Measurements from ENCODE around the gene ERICH3.

Gene ERICH3

DNA sequence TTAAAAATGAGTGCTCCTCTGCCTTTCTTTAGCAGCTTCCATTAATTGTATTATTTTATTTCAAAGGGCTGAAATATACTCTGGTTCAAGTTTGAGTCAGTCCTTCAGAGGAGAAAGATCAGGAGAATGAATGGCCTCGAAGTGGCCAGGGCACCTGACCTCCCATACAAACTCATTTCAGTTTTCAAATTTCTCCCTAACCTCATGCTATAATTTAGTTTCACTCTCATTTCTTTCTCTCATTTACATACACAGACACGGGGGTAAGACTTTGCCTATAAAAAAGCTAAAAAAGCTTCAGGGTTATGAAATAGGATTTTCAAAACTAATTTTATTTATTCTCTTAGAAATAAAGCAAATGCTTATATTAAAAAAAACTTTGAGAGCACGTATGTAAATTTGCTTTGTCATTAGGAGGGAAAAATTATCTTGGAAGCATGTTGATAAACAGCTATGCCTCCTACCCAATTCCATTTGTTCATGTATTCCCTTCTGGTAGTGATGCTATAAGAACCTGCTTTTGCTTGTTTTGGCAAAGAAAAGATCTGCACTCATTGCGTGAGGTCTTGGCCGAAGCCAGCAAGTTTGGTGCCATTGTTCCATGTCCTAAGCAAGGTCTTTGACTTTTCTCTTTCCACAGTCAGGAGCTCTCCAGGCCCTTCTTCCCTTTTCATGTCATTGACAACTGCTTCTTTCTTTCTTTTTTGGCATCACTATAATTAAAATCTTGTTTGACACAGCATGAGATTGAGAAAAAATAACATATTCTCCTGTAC lies 80.8 kb downstream of the ERICH3 start:
- H3K27ac ChIP-seq: no peak overlapping the region
- DNase-seq (ENCODE audit: low read depth, low spot score): no peak

DNA sequence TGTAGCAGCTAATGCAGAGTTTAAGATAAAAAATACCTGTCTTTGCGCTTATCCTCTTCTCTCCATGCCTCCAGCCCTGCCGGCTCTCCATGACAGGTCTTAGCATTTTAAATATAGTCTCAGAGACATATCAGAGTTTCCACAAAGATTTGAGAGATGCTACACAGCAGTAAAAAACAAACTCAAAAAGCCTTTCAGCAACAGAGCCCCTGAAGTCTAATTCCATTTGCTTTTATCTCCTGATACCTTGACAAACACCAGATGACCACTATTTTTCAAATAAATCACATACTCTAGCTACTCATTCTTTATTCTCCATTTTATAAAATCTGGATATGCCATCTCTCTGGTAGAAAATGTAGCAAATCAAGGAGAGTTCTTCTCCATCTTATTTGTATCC lies 81.6 kb downstream of the ERICH3 start:
- no peak for DNase-seq (ENCODE audit: low read depth, low spot score)
- H3K27ac ChIP-seq: no peak overlapping the region

DNA sequence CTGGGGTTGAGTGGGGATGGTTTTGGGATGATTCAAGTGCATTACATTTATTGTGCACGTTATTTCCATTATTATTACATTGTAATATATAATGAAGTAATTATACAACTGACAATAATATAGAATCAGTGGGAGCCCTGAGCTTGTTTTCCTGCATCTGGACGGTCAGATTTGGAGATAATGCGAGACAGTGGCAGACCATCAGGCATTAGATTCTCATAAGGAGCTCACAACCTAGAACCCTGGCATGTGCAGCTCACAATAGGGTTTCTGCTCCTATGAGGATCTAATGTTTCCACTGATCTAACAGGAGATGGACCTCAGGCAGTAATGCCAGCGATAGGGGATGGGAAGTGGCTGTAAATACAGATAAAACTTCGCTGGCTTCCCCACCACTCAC lies 83.3 kb downstream of the ERICH3 start:
- DNase-seq (ENCODE audit: low read depth, low spot score): no peak
- no peak overlapping the region for H3K27ac ChIP-seq

DNA sequence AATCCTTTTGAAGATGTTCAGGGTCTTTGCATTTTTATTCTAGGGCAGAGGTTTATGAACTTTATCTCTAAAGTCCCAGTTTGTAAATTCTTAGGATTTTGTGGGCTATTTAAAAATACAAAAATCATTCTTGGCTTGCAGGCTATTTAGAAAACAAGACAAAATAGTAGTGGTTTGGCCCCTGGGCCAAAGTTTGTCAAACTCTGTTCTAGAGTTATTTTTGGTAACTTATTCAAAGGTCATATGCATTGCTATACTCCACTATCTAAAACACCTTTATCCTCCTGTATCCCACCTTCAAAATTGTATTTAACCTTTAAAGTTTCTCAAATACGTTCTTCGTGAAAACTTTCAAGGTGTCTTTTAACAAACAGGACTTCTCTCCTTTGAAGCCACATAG lies 85.7 kb downstream of the ERICH3 start:
- no peak for DNase-seq (ENCODE audit: low read depth, low spot score)
- no peak overlapping the region for H3K27ac ChIP-seq

DNA sequence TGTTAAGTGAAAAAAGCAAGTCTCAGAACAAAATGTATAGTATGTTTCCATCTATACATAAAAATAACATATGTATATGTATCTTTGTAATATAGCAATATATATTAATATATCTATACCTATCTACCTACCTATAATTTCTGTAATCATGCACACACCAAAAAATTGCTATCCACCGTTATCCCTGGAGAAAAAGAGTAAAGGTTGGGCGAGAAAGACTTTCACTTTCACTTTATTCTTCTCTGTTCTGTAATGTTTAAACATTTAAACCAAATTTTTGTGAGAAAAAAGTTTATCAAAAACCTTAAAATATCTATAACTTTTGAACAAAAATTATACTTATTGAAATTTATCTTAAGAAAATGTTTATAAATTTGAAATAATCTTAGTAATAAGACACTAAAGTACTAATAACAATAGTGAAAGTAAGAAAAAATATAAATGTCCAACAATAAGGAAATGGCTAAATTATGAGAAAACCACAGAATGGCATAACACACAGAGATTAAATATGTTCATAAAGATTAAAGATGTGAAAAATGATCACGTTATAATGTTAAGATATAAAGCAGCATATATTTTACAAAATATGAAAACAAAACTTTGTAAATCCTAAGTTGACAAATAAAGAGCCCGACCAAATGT lies 87.2 kb downstream of the ERICH3 start:
- no peak overlapping the region for H3K27ac ChIP-seq
- no peak for DNase-seq (ENCODE audit: low read depth, low spot score)

DNA sequence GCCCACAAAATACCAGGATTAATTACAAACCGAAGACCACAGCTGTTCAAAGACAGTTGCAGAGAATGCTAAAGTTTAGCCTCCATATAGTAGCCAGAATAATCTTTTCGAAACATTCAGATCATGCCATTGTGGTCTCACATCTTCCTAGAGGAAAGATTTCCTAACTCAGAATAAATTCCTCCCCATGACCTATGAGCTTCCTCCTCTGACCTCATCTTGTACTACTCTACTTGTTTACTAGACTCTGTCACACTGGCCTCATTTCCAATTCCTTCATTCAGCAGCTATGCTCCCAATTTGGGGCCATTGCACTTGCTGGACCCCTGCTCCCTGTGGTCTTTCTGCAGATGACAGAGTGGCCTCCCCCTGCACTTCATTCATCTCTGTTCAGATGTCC lies 89.4 kb downstream of the ERICH3 start:
- DNase-seq (ENCODE audit: low read depth, low spot score): no peak

DNA sequence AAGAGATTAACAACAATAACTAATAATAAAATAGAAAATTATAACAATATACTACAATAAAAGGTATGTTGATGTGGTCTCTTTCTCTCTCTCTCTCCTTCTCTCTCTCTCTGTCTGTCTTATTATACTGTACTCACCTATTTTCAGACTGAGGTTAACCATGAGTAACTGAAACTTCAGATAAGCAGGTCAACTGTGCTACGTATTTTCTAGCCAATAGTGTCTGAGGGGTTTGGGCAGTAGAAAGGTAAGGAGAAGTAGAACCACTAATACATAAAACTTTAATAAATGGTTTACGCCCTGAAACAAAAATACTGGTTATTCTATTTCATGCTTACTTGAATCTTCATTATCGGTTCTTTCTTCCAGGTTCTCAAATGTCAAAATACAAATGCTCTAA lies 90.2 kb downstream of the ERICH3 start:
- H3K27ac ChIP-seq: no peak overlapping the region
- DNase-seq (ENCODE audit: low read depth, low spot score): no peak

More for the DNA sequence above, 89.4 kb downstream of the ERICH3 start:
- H3K27ac ChIP-seq: no peak overlapping the region

DNA sequence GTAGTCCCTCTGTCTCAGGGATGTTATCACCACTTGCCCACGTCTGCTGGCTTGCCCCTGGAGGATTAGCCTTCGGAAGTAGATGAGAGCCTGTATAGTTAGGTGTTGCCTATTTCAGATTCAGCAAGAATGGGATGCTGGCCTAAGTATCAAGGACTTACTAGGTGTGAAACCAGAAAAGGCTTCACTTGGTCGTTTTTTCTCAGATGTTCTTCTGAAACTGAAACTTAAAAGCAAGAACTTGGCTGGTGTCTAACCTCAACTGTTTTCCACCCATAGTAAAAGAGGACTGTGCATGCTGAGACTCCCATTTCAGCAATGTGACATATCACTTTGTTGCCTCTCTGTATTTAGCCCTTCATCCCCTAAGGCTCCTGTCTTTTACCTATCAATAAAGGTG lies 94.2 kb downstream of the ERICH3 start:
- DNase-seq (ENCODE audit: low read depth, low spot score): no peak

DNA sequence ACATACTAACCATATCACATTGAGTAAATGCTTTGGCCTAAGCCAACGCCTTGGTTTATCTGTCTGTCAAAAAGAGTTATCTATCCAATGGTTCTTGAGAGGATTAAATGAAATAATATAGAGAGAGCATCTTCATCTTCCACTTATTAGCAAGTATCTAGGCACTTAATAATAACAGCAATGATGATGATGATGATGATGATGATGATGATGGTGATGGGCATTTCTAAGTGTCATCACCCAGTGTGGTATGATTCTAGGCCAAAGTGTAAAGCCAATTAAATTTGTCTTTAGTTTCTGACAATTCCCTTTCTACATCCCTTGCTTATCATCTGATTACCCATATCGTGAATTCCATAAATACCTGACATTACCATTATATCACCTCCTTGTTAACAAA lies 95.5 kb downstream of the ERICH3 start:
- no peak overlapping the region for H3K27ac ChIP-seq
- DNase-seq (ENCODE audit: low read depth, low spot score): no peak

More for the DNA sequence above, 94.2 kb downstream of the ERICH3 start:
- H3K27ac ChIP-seq: no peak overlapping the region

DNA sequence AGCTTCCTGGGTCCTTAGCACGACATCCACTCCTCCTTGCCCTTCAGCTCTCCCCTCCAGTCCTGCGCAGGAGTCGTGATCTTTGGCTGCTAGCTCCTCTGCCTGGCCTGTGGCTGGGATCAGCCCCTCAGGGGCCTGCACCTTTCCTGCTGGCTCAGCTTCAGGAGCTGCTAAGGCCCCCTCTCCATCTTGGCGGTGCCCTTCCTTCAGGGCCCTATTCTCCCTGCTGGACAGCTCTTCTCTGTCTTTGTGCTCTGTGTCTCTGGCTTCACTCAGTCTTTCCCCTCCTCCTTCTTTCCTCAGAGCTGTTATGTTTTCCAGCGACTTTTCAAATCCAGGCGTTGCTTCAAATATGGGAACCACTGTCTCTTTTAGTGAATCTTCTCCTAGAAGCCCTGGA lies 101.7 kb downstream of the ERICH3 start:
- H3K27ac ChIP-seq: no peak overlapping the region
- no peak for DNase-seq (ENCODE audit: low read depth, low spot score)

DNA sequence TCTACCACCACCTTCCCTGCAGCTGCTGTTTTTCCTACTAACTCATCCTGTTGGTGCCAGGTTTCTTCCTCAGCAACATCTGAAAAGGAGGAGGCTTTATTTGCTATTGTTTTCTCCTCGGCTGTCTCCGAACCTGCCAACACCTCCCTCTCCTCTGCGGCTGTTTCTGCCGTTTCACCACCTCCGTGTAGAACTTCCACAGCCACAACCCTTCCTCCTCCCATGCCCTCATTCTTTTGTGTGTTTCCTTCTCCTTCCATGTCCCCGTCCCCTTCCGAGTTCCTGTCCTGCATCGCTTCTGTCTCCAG lies 102.1 kb downstream of the ERICH3 start:
- no peak for DNase-seq (ENCODE audit: low read depth, low spot score)
- no peak overlapping the region for H3K27ac ChIP-seq

DNA sequence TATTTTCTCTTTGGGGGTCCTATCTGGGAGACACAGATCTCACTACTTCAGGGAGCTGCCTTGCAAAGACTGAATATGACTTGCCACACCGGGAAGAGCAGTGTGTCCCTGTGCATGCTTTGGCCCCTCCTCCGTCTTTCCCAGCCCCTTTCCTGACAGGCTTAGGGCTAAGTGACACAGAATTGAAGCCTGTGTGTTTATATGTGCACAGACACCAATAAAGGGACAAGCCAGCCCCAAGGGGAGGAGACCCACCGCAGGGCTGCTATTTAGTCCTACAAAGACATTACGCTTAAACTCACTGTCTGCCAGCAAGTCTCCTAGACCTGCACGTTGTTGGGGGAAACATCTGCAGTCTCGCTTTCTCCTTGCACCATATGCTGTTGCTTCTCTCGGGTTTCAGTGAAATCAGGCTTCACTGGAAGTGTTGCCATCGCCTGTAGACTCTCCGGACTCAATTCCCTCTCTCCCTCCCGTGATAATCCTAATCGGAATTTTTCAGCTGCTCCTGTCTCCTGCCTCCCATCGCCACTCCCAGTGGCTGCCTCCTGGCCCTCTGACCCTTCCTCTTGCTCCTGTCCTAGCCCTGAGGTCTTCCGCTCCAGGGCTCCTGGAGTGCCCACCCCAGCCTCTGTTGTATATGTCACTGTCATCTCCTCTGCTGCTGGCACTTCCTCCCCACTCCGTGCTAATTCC lies 102.6 kb downstream of the ERICH3 start:
- no peak for DNase-seq (ENCODE audit: low read depth, low spot score)

DNA sequence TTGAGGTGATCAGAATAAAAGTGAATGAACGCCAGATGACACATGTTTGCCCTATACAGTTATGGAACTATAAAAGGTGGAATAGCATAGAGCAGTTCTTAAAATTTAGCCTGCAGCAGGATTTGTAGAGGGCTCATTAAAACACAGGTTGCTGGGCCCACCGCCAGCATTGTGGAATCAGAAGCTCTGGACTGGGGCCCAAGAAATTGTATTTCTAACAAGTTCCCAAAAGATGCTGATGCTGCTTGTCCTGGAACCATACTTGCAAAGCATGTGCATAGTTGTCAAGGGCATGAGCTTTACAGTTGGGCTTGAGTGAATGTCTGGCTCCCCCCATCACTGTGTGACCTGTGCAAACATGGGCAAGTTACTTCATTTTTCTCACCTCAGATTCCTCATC lies 123.7 kb downstream of the ERICH3 start:
- no peak overlapping the region for H3K27ac ChIP-seq
- no peak for DNase-seq (ENCODE audit: low read depth, low spot score)

More for the DNA sequence above, 102.6 kb downstream of the ERICH3 start:
- no peak overlapping the region for H3K27ac ChIP-seq

DNA sequence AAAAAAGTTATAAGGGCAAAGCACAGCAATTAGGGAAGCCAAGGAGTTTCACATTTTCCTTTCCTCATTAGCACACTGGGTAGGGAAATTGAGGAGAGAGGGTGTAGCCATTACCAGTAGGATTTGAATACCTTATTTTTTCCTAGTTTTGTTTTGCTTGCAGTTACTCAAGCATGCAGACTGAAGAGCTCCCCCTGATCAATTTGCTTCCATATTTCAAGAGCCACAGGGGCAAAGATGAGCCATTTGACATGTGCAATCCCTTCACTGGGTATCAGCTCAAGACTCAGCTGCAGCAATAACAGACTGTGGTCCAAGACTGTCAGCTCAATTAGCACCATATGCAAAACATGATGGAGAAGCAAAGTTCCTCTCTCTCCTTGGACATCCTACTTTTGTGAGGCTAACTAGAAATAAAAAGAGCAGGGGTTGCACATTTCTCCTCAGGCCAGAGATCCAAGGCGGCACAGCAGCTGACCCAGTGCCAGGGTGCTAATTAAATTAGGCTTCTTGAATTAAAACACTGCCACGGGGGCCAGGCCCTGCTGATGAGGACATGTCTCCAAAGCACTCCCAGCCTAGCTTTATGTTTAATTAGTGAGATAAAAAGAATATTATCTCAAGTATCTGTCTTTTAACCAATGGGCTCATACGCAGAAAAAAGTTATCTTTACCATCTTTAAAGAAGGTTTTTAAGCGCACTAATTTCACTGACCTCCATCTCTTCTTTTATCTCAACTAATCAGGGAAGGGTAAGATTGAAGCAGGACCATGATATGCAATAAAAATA lies 124.4 kb downstream of the ERICH3 start:
- no peak for DNase-seq (ENCODE audit: low read depth, low spot score)
- no peak overlapping the region for H3K27ac ChIP-seq

DNA sequence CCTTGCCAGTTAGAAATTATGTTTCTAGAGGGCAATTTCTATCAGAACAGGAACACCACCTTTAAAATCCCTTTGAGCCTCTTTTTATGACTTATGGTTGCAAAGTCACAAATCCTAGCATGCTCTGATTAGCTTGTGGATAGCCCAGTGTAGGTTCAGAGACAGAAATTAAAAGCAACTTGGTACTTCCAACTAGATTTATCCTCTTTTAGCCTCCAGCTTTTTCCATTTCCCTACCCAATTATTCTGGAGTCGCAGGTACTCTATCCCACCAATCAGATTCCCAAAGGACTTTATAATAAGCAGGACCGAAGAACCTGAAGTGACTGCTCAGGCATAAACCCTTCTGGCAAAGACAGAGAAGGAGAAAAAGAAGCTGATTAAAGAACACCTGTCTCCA lies 127.8 kb downstream of the ERICH3 start:
- no peak overlapping the region for H3K27ac ChIP-seq
- no peak for DNase-seq (ENCODE audit: low read depth, low spot score)

DNA sequence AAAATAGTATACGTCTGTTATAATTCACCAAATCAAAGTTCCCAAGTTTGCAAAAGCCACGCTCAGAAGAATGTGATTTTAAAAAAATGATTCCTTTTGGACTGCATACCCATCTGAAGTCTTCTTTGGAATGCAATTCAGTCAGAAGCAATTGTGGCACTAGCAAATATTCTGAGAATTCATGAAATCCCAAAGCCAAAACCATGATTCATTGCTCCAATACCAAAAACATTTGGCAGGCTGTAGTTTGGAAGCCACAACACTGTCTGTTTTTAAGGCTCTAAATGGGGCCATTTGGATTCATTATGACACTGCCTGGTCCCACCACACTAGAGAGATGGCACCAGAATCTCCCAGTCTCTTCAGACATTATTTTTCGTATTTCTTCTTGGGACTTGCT lies 139.4 kb downstream of the ERICH3 start:
- no peak for DNase-seq (ENCODE audit: low read depth, low spot score)
- H3K27ac ChIP-seq: no peak overlapping the region

DNA sequence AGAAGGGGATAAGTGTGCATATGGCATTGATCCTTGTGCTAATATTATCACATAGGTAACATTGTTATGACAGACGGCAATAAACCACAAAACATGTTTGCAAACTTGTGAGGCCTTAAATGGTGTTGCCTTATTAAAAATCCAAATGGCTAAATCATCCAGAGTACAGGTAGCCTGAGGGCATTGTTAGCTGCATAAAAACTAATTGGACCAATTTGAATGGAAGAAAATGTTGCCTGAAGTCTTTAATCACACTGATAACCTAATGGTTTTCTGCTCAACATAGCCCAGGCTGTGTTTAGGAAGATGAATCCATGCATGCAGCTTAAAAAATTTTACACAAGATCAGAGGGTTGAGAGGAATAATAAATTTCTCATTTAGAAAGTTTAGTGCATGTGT lies 141.8 kb downstream of the ERICH3 start:
- DNase-seq (ENCODE audit: low read depth, low spot score): peak; percentile 2
- H3K27ac ChIP-seq: no peak overlapping the region

DNA sequence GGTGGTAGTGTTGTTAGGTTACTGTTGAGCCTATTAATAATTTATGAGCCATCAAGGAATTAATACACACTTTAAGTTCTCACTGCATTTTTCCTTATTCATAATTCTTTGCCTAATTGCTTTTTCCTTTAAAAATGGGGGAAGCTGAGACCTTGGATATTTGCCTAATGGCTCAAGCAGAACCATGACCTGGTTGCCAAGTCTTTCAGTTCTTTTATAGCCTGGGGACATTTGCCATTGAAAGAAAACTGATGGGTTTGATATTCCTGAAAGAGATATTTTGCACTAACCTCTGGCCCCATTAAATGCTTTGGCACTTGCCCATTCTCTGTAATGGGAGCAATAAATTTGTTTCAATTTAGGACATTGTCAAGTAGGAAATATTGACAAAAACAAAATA lies 142.7 kb downstream of the ERICH3 start:
- no peak for DNase-seq (ENCODE audit: low read depth, low spot score)
- no peak overlapping the region for H3K27ac ChIP-seq

DNA sequence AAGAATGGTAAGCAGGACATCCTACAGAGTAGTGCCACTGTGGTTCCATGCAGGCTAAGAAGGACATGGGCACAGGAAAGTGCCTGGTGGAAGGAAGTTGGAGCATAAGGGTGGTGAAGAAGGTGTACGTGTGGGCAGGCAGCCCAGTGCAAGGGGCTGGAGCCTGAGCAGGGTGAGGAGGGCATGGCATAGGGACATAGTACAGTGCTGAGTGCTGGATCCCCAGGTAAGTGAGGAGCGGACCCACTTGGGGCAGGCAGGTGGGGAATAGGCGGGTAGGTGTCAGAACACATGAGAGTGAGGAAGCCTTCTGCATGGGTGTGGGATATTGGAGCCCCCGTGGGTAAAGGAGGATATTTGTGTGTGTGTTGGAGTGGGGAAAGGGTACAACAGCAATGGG lies 145.5 kb downstream of the ERICH3 start:
- no peak overlapping the region for H3K27ac ChIP-seq
- DNase-seq (ENCODE audit: low read depth, low spot score): no peak

DNA sequence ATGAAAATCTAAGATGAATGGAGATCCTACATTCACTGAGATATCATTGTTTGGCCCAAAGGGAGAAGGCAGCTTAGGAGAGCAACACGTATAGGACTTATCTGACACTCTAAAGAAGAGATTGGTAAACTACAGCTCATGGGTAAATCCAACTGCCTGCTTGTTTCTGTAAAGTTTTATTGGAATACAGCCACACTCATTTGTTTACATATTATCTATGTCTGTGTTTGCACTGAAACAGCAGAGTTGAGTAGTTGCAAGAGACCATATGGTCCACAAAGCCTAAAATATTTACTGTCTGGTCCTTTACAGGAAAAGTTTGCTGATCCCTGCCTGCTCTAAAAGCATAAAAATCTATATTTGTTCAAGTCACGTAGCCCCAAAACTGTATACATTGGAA lies 146.9 kb downstream of the ERICH3 start:
- no peak overlapping the region for H3K27ac ChIP-seq
- no peak for DNase-seq (ENCODE audit: low read depth, low spot score)

All from epithelial cell of prostate (primary cell).